SK-N-SH (cell line): ENCODE measurements around the gene DNAH9. TPM values are rescaled to one million over a fixed set of nuclear protein-coding genes. Genes with fewer than 3 reads are reported as not detected.

Source experiments
- CTCF ChIA-PET: fragments of 300-600, 350-600 bp; formaldehyde crosslinking; extraction: SDS; loops from one replicate; lab custom pipeline; 2021; lab: Yijun Ruan, JAX
- POLR2A ChIA-PET: fragments of 350-600 bp; sonication (Branson Sonifier 250); formaldehyde crosslinking; extraction: SDS; loops from one replicate; lab custom pipeline; 2020; ENCODE audit warnings: antibody characterized with exemption, inconsistent platforms; lab: Yijun Ruan, JAX
- DNase-seq: peaks from one replicate; pipeline ENCODE4 v3.0.0; 2012
- H2AFZ ChIP-seq: fragments of 200-600 bp; sonication (generic); 2 replicates; pipeline ENCODE4 v1.8.1; 2016; ENCODE audit warnings: antibody characterized with exemption, mild to moderate bottlenecking, low read depth
- H3F3A ChIP-seq: fragments of 200-600 bp; sonication (generic); replicated peaks from 2 replicates; pipeline ENCODE3; 2016; ENCODE audit warnings: antibody characterized with exemption, mild to moderate bottlenecking; ENCODE audit not compliant: insufficient read depth
- H3K27ac ChIP-seq, 2 experiments: fragments of 200-500 bp in 1 of 2; fragments of 200-600 bp in 1 of 2; sonication (Bioruptor generic) in 1 of 2; sonication (generic), shearing (Covaris generic) in 1 of 2; 2 replicates each; pipeline versions ENCODE4 v1.5.1 to v1.6.1; 2014 to 2016; ENCODE audit warnings: low read depth in 2 of 2, inconsistent platforms in 1 of 2, low read length in 1 of 2, mild to moderate bottlenecking in 1 of 2, mixed read lengths in 1 of 2
- H3K27me3 ChIP-seq: fragments of 200-600 bp; sonication (generic), shearing (Covaris generic); 2 replicates; pipeline ENCODE4 v1.6.1; 2016; ENCODE audit warnings: mixed run types; ENCODE audit not compliant: insufficient read depth
- H3K36me3 ChIP-seq, 2 experiments: fragments of 200-500 bp in 1 of 2; fragments of 200-600 bp in 1 of 2; sonication (Bioruptor generic) in 1 of 2; sonication (generic) in 1 of 2; replicated peaks in 1 of 2; 2 replicates each; pipeline versions ENCODE3 to v1.5.1; 2014 to 2016; ENCODE audit warnings: low read length in 1 of 2, mild to moderate bottlenecking in 1 of 2; ENCODE audit not compliant: insufficient read depth in 2 of 2, control insufficient read depth in 1 of 2
- H3K4me1 ChIP-seq, 2 experiments: fragments of 200-500 bp in 1 of 2; fragments of 200-600 bp in 1 of 2; sonication (Bioruptor generic) in 1 of 2; sonication (generic), shearing (Covaris generic) in 1 of 2; 2 replicates each; pipeline versions ENCODE4 v1.5.1 to v1.6.1; 2014 to 2016; ENCODE audit warnings: low read depth in 1 of 2, low read length in 1 of 2, mixed run types in 1 of 2; ENCODE audit not compliant: insufficient read depth in 2 of 2, control insufficient read depth in 1 of 2
- H3K4me2 ChIP-seq: fragments of 200-600 bp; sonication (generic), shearing (Covaris generic); 2 replicates; pipeline ENCODE4 v1.6.1; 2017; ENCODE audit warnings: mixed run types
- H3K4me3 ChIP-seq, 2 experiments: fragments of 200-500 bp in 1 of 2; fragments of 200-600 bp in 1 of 2; sonication (Bioruptor generic) in 1 of 2; sonication (generic), shearing (Covaris generic) in 1 of 2; 2 replicates each; pipeline versions ENCODE4 v1.5.1 to v1.8.1; 2014 to 2016; ENCODE audit warnings: low read depth in 2 of 2, inconsistent platforms in 1 of 2, low read length in 1 of 2, mild to moderate bottlenecking in 1 of 2, mixed read lengths in 1 of 2, moderate library complexity in 1 of 2
- H3K79me2 ChIP-seq: fragments of 200-600 bp; sonication (generic); 2 replicates; pipeline ENCODE4 v1.8.1; 2017; ENCODE audit warnings: mild to moderate bottlenecking; ENCODE audit not compliant: insufficient read depth
- H3K9ac ChIP-seq: fragments of 200-600 bp; sonication (generic); 2 replicates; pipeline ENCODE4 v1.6.1; 2017; ENCODE audit warnings: mixed run types
- H3K9me2 ChIP-seq: fragments of 200-600 bp; sonication (generic); 2 replicates; pipeline ENCODE4 v1.6.1; 2017; ENCODE audit warnings: mixed run types
- H3K9me3 ChIP-seq: fragments of 200-600 bp; sonication (generic); 2 replicates; pipeline ENCODE4 v1.6.1; 2017; ENCODE audit warnings: mixed run types, mild to moderate bottlenecking, moderate library complexity
- H4K20me1 ChIP-seq: fragments of 200-600 bp; sonication (generic); 2 replicates; pipeline ENCODE4 v1.6.1; 2017; ENCODE audit warnings: mild to moderate bottlenecking, mixed run types; ENCODE audit not compliant: insufficient read depth
- CHD2 ChIP-seq: fragments of 150-350 bp; IDR thresholded peaks from 2 replicates; pipeline ENCODE4 v1.6.1; 2018; ENCODE audit warnings: low read length; ENCODE audit not compliant: partially characterized antibody
- CTCF ChIP-seq: fragments of 200-600 bp; sonication (generic); IDR thresholded peaks from 2 replicates; pipeline ENCODE4 v1.6.1; 2017; ENCODE audit warnings: antibody characterized with exemption, mild to moderate bottlenecking, moderate library complexity
- EZH2phosphoT487 ChIP-seq: fragments of 200-600 bp; sonication (generic); IDR thresholded peaks from 2 replicates; pipeline ENCODE4 v1.6.1; 2017; ENCODE audit warnings: low read depth, mixed run types, mild to moderate bottlenecking, antibody characterized with exemption, moderate library complexity, borderline replicate concordance
- FOXJ3 ChIP-seq: sonication (generic); formaldehyde crosslinking; IDR thresholded peaks from 2 replicates; pipeline ENCODE4 v1.5.1; 2020; ENCODE audit warnings: mild to moderate bottlenecking, missing genetic modification reagents
- FOXM1 ChIP-seq: IDR thresholded peaks from 2 replicates; pipeline ENCODE4 v1.4.0; 2012; ENCODE audit warnings: low read depth, mild to moderate bottlenecking
- GABPA ChIP-seq: IDR thresholded peaks from 2 replicates; pipeline ENCODE4 v1.4.0; 2012; ENCODE audit warnings: low read depth, mild to moderate bottlenecking
- GATA2 ChIP-seq: sonication (generic); formaldehyde crosslinking; IDR thresholded peaks from 2 replicates; pipeline ENCODE4 v1.5.0; 2020; ENCODE audit warnings: mild to moderate bottlenecking, missing genetic modification reagents
- IRF3 ChIP-seq: fragments of 150-350 bp; IDR thresholded peaks from 2 replicates; pipeline ENCODE4 v1.6.1; 2016; ENCODE audit warnings: mild to moderate bottlenecking, low read depth, low read length
- MAX ChIP-seq: IDR thresholded peaks from 2 replicates; pipeline ENCODE4 v1.4.0; 2012; ENCODE audit warnings: low read depth
- MEF2A ChIP-seq: IDR thresholded peaks from 2 replicates; pipeline ENCODE4 v1.4.0; 2012; ENCODE audit warnings: low read depth, borderline replicate concordance
- MXI1 ChIP-seq: IDR thresholded peaks from 2 replicates; pipeline ENCODE4 v1.6.1; 2012; ENCODE audit warnings: mild to moderate bottlenecking, low read depth, low read length, improper control_type of control experiment
- PBX3 ChIP-seq: IDR thresholded peaks from 2 replicates; pipeline ENCODE4; 2012
- RAD21 ChIP-seq: IDR thresholded peaks from 2 replicates; pipeline ENCODE4 v1.6.1; 2012; ENCODE audit warnings: mild to moderate bottlenecking, low read length
- RCOR1 ChIP-seq: fragments of 150-350 bp; IDR thresholded peaks from 2 replicates; pipeline ENCODE4 v1.6.1; 2017; ENCODE audit warnings: antibody characterized with exemption, low read length
- REST ChIP-seq: IDR thresholded peaks from 2 replicates; pipeline ENCODE4 v1.6.1; 2012; ENCODE audit warnings: mild to moderate bottlenecking, low read depth, low read length, moderate library complexity
- RFX5 ChIP-seq: IDR thresholded peaks from 2 replicates; pipeline ENCODE4 v1.6.1; 2012; ENCODE audit warnings: mild to moderate bottlenecking, improper control_type of control experiment, low read length
- SMC3 ChIP-seq: IDR thresholded peaks from 2 replicates; pipeline ENCODE4 v1.6.1; 2012; ENCODE audit warnings: low read depth, low read length, improper control_type of control experiment
- TEAD4 ChIP-seq: IDR thresholded peaks from 2 replicates; pipeline ENCODE4 v1.4.0; 2012; ENCODE audit warnings: mild to moderate bottlenecking, borderline replicate concordance; ENCODE audit not compliant: insufficient read depth
- USF1 ChIP-seq: IDR thresholded peaks from 2 replicates; pipeline ENCODE4 v1.4.0; 2012; ENCODE audit warnings: low read depth, borderline replicate concordance
- YY1 ChIP-seq: IDR thresholded peaks from 2 replicates; pipeline ENCODE4 v1.4.0; 2012; ENCODE audit warnings: low read depth, mild to moderate bottlenecking
- WGBS: methylation state at CpG from one replicate; pipeline ENCODE4 v1.1.6; 2017; ENCODE audit warnings: low lambda C conversion rate; 5-methylcytosine and 5-hydroxymethylcytosine counted together
- polyA plus RNA-seq, 3 experiments: library from polyadenylated mRNA; depleted of rRNA; stranded (reverse); fragments of >200 nt; gene quantifications; 2 replicates each; pipeline ENCODE4 v1.2.3, GENCODE V29; 2012

DNAH9 gene
- polyA plus RNA-seq, 1 of the 3 experiments (the other 2 are of a cell fraction): not detected

- Histone ChIP-seq H3K4me2 (no peak overlapping the region), H3K4me1 (no peaks in the 10 kb centered on the region; a peak in 1 of 4 replicates), H3K9me3 (no peaks in the 10 kb centered on the region), H3K27me3 (no peaks in the 10 kb centered on the region), H3K4me3 (no peak overlapping the region), H3F3A (no peaks in the 10 kb centered on the region), H3K9me2 (no peaks in the 10 kb centered on the region), H3K27ac (no peak overlapping the region), H4K20me1 (no peaks in the 10 kb centered on the region), H3K79me2 (no peaks in the 10 kb centered on the region), H3K36me3 (no peaks in the 10 kb centered on the region), H2AFZ (no peak overlapping the region), H3K9ac (no peak overlapping the region)
- no peak for TF ChIP-seq MXI1
- no peak for TF ChIP-seq GABPA
- no peak for TF ChIP-seq MEF2A
- TF ChIP-seq SMC3: no peak
- no peak for TF ChIP-seq FOXJ3
- TF ChIP-seq TEAD4: no peak
- TF ChIP-seq RCOR1: no peak
- TF ChIP-seq RFX5: no peak
- no peak for TF ChIP-seq IRF3
- TF ChIP-seq CTCF: no peak
- TF ChIP-seq RAD21: no peak
- no peak for TF ChIP-seq USF1
- no peak for TF ChIP-seq EZH2phosphoT487
- TF ChIP-seq YY1: no peak
- no peak for TF ChIP-seq MAX
- TF ChIP-seq CHD2: no peak
- TF ChIP-seq PBX3: no peak
- TF ChIP-seq GATA2 (CRISPR knock-in tag): no peak
- no peak for TF ChIP-seq REST
- no peak for TF ChIP-seq FOXM1
- DNase-seq: no peak
- 40% methylated on average over 10 of the region's 10 CpGs for WGBS
- ChIA-PET POLR2A (no interaction called here), CTCF (interaction anchor here (1.0 to 1.5 kb wide), 2 partner anchors 10 to 16 kb away, joined by 3 to 4 read pairs; no protein-coding TSS in a partner anchor)
Measured at GRCh38 chr17:11628374-11628773, 30.1 kb downstream of the DNAH9 start.
